ENCODE results near the gene SPINK13.
"Not testable (repeated sequence)": the region's sequence is repeated elsewhere in the genome, so short reads cannot be mapped to it uniquely, and the experiment has no call there.

Gene SPINK13, protein sequence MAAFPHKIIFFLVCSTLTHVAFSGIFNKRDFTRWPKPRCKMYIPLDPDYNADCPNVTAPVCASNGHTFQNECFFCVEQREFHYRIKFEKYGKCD

GRCh38 chr5:148268566-148268965 is at the start of gene SPINK13:
Gene SPINK13 (plus strand): TSS chr5:148268794. CDS start chr5:148270073, 1,279 bp downstream.
- in situ Hi-C loops (cut with HindIII; ENCODE audit: low sequenced_read_pairs): no loop called here

DNA sequence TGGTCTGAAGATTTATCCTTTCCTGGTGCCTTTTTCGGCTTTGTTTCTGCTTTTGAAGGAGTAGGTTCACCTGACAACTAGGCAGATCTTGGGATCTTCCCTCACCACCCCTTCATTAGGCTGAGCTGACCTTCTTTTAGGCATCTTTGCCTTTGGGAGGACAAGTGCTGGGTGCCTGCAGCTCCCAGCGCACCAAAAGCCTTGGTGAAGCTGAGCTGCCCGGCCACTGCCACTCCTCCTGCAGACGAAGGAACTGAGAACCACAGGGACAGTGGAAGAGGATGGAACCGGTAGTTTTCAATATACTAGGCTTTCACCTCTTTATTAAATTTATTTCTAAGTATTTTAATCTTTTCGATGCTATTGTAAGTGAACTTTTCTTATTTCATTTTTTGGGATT is 47.1 kb upstream of the SPINK13 start:
- in situ Hi-C loops (cut with HindIII; ENCODE audit: low sequenced_read_pairs): no loop called here

- in situ Hi-C loops (cut with HindIII; ENCODE audit: low sequenced_read_pairs): no loop called here
These were observed 44.4 kb upstream of the SPINK13 start for GRCh38 chr5:148224117-148224742.

DNA sequence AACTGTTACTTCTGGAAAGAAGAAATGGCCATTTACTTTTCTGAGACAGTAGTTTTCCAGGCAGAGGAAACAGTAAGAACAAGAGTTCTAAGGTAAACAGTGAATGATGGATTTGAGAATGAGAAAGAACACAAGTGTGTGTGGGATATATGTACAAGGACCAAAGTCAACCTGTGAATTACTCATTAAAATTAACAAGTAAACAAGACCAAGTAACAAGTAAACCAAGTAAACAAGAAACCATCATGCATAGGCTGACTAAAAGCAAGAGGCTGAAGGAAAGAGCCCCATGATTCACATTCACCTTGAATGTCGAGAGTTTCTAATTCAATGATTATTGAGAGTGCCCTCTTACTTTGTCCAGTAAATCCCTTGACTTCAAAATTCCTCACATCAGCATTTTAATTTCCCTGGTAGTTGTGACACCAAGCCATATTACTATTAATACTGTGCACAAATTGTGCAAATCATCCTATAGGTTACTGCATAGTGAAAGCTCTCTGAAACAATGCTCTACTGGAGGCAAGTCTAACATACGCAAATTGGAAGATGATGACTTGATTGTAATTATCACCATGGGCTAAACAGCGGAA is 40.1 kb upstream of the SPINK13 start:
- in situ Hi-C loops (cut with HindIII; ENCODE audit: low sequenced_read_pairs): no loop called here

DNA sequence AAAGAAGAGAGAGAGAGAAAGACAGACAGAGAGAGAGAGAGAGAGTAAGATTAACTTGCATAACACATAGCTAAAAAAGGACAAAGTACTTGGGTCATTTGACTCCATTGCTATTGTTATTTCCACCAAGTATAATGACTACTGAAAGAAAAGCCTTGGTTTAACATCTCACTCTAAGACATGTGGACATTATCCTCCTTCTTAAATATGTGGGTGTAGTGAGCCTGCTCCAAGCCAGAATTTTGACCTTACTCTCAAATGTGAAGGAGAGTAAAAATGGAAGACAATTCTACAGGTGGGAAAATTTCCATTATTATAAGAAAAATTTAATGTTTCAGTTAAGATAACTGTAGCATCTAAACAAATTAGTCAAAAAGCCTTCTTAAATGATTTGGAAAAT is 38.8 kb upstream of the SPINK13 start:
- in situ Hi-C loops (cut with HindIII; ENCODE audit: low sequenced_read_pairs): no loop called here

GRCh38 chr5:148230240-148230639 is 38.4 kb upstream of the SPINK13 start:
- in situ Hi-C loops (cut with HindIII; ENCODE audit: low sequenced_read_pairs): no loop called here

DNA sequence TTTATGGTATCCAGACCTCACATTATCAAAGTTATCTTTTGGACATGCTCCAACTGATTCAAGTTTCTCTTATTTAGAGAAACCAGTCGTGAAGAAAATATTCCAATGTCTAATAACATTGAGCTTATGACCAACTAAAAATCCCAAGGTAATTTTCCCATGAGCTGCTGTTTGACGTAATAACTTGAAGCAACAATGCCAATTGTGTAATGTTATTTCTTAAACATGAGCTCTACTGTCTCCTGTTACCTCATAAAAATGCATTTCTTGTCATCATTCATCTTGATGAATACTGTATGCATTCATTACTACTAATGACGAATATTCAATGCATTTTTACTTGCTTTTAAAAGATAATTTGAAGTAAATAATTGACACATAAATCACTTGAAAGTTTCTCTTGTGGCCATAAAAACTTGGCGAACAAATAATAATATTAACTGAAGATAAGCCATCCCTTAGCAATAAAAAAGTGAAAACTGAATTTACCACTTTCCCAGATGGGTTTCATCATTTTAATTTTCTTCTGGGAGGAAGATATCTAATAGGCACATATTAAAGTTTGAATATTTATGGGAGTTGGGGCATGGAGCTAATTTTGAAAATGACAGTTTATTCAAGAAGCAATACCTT is 30.7 kb upstream of the SPINK13 start:
- in situ Hi-C loops (cut with HindIII; ENCODE audit: low sequenced_read_pairs): no loop called here

GRCh38 chr5:148238418-148238794 is 30.2 kb upstream of the SPINK13 start, which contains the start of gene MARCOL:
Gene MARCOL (plus strand): TSS chr5:148238525. CDS start chr5:148238598, 73 bp downstream.
- in situ Hi-C loops (cut with HindIII; ENCODE audit: low sequenced_read_pairs): no loop called here

DNA sequence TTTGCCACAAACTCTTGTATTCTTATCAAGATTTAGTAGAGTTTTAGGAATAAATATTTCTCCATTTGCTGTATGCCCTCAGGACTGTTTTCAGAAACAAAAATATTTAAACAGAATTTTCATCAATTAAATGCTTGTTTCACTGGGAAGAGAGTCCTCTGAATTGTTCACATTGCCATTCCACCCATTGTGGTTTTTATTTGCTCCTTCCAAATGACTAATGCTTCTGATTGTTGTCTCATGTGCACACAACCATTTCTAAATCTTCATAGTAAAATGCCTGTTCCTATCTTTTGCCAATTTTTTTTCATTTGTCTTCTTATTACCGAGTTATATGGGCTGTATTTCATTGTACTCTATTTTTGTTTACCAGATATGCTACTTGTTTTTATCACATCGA is 19.7 kb upstream of the SPINK13 start:
- in situ Hi-C loops (cut with HindIII; ENCODE audit: low sequenced_read_pairs): no loop called here

DNA sequence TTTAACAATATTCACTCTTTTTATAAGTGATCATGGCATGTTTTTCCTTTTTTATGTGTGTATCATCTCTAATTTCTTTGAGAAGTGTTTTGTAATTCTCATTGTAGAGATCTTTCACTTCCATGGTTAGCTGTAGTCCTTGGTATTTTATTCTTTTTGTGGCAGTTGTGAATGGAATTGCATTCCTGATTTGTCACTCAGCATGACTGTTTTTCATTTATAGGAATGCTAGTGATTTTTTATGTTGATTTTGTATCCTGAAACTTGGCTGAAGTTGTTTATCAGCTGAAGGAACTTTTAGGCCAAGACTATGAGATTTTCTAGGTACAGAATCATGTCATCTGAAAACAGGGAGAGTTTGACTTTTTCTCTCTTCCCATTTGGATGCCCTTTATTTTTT is 13.1 kb upstream of the SPINK13 start:
- in situ Hi-C loops (cut with HindIII; ENCODE audit: low sequenced_read_pairs): no loop called here

- in situ Hi-C loops (cut with HindIII; ENCODE audit: low sequenced_read_pairs): no loop called here
These were observed 9.3 kb upstream of the SPINK13 start for GRCh38 chr5:148259288-148259687.

- in situ Hi-C loops (cut with HindIII; ENCODE audit: low sequenced_read_pairs): no loop called here
These were observed 7.4 kb upstream of the SPINK13 start for GRCh38 chr5:148261221-148261620.

GRCh38 chr5:148267962-148268361 is 632 bp upstream of the SPINK13 start:
- in situ Hi-C loops (cut with HindIII; ENCODE audit: low sequenced_read_pairs): no loop called here

GRCh38 chr5:148275129-148275528 is 6.5 kb downstream of the SPINK13 start:
- in situ Hi-C loops (cut with HindIII; ENCODE audit: low sequenced_read_pairs): not testable (repeated sequence)

GRCh38 chr5:148280893-148281292 is 12.3 kb downstream of the SPINK13 start:
- in situ Hi-C loops (cut with HindIII; ENCODE audit: low sequenced_read_pairs): not testable (repeated sequence)

DNA sequence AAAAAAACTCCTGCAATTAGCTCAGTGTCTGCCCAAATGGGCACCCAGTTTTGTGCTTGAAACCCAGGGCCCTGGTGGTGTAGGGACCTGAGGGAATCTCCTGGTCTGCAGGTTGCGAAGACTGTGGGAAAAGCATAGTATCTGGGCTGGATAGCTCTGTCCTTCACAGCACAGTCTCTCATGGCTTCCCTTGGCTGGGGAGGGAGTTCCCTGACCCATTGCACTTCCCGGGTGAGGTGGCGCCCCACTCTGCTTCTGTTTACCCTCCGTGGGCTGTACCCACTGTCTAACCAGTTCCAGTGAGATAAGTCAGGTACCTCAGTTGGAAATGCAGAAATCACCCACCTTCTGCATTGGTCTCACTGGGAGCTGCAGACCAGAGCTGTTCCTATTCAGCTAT is 12.7 kb downstream of the SPINK13 start:
- in situ Hi-C loops (cut with HindIII; ENCODE audit: low sequenced_read_pairs): not testable (repeated sequence)

DNA sequence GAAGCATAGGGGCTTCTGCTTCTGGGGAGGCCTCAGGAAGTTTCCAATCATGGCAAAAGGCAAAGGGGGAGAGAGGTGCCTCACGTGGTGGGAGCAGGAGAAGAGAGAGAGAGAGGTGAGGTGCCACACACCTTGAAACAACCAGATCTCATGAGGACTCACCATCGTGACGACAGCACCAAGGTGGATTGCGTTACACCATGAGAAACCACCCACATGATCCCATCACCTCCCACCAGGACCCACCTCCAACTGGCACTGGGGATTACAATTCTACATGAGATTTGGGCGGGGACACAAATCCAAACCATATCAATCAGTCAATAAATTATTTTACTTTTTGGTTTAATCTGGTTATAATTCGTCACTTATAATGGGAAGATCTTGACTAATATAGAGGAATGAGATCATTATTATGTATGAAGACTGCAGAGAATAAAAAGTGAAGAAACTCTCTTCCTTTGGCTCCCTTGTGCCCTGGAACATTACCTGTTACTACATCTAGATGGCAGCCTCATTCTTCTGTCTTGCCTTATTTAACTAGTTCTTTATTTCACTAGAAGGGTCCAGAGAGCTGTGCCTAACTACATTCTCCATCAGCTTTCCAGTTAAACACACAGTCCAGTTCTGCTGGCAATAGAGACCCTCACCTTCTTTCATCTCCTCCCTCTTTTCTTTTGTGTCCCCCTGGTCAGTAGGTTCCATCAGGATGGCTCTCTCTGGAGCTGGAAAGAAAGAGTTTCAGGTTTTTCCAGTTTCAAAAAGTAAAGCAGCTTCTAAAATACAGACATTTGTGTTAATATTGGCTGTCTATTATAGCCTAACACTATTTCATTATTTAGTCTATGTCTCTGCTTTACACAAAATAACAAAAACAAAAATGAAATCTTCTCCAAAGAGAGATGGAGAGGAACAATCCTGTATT is 21.9 kb downstream of the SPINK13 start:
- in situ Hi-C loops (cut with HindIII; ENCODE audit: low sequenced_read_pairs): no loop called here

DNA sequence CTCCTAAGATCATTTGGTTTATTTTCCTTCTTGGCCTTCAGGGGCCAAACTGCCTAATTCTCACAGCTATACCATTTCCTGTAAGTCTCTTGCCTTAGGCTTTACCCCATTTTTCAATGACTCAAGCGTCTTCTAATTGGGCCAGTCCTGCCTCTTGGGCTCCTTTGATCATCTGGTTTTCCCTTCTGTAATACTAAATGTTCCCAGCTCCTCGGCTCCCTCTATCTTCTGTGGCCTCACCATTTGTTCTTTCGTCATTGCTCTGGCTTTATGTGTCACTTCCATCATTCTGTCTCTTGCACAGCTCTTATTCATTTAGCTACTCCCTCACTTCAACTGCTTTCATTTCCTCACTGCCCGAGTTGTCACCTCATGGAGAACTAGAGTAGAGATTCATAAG is 29.1 kb downstream of the SPINK13 start:
- in situ Hi-C loops (cut with HindIII; ENCODE audit: low sequenced_read_pairs): no loop called here

DNA sequence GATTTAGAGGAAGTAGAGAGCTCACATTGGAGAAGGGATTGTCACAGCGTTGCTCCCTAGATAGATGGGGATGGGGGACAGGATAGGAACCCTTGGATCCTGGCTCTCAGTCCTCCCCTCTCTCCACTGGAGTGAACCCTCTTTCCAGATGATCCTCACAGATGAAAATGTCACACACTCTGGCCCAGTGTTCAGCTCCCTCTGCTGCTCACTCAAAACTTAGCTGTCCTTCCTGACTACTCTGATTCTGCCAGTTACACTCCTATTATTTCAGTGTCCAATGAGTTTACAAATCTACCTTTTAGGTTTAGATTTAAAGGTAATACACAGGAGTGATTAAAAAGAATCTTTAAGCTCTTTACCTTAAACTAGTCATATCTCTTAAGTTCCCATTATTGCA is 37.9 kb downstream of the SPINK13 start:
- in situ Hi-C loops (cut with HindIII; ENCODE audit: low sequenced_read_pairs): no loop called here

DNA sequence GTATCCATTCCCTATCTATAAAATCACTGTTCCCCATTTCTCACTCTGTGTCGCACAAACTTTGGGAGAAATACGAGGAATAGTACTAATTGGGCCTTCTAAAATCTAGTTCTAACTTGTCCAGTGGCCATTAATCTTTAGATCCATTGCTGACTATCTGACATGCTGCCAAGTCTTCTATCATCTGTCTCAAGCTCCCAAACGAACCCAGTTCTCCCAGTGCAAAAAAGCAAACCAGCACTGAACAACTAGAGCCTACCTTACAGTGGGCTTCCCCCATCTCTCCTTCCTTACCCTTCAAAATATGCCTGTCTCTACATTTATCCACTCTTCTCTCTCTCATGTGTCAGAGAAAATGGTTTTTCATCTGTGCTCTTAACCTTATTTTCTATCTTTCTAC is 40.4 kb downstream of the SPINK13 start:
- in situ Hi-C loops (cut with HindIII; ENCODE audit: low sequenced_read_pairs): no loop called here

DNA sequence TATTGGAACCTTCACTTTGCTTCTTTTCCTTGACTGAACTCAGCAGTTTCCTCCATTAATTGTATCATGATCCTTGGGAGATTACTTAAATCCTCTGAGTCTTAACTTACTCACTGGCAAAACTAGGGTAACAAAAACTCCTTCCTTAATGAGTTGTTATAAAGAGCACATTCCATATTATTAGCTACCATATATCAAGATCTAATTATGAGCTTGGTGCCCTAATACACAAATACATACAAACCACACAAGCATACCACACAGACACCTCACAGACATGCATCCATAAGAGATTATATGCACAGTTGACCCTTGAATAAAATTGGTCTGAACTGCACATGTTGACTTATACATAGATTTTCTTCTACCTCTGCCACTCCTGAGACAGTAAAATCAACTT is 41.2 kb downstream of the SPINK13 start:
- in situ Hi-C loops (cut with HindIII; ENCODE audit: low sequenced_read_pairs): no loop called here
